Endodermal cell (in vitro differentiated cells): Measurements from ENCODE around the gene BFSP2. TPM values are rescaled to one million over a fixed set of nuclear protein-coding genes. Genes with fewer than 3 reads are reported as not detected.

ENCODE experiments used
- DNase-seq: peaks from one replicate; pipeline ENCODE4 v3.0.0-alpha.2; 2017
- H3K27ac ChIP-seq: 2 replicates; pipeline ENCODE4 v1.5.1; 2013; ENCODE audit warnings: mild to moderate bottlenecking, low read depth, low read length, moderate library complexity
- H3K27me3 ChIP-seq: 2 replicates; pipeline ENCODE4 v1.6.1; 2013; ENCODE audit warnings: mild to moderate bottlenecking, low read length, moderate library complexity; ENCODE audit not compliant: insufficient read depth, control insufficient read depth, poor library complexity, severe bottlenecking
- H3K36me3 ChIP-seq: 2 replicates; pipeline ENCODE4 v1.7.0; 2013; ENCODE audit warnings: mild to moderate bottlenecking, low read length, moderate library complexity; ENCODE audit not compliant: control insufficient read depth, insufficient read depth
- H3K4me1 ChIP-seq: one replicate; pipeline ENCODE4 v1.7.0; 2013; ENCODE audit warnings: low read length; ENCODE audit not compliant: control insufficient read depth, insufficient read depth
- H3K4me3 ChIP-seq: 2 replicates; pipeline ENCODE4 v1.5.1; 2013; ENCODE audit warnings: mild to moderate bottlenecking, low read length, moderate library complexity
- H3K9ac ChIP-seq: 2 replicates; pipeline ENCODE4 v1.6.1; 2013; ENCODE audit warnings: mild to moderate bottlenecking, low read length, moderate library complexity; ENCODE audit not compliant: poor library complexity, severe bottlenecking; ENCODE audit errors: extremely low read depth
- H3K9me3 ChIP-seq: 2 replicates; pipeline ENCODE4 v1.6.1; 2013; ENCODE audit warnings: mild to moderate bottlenecking, low read length, moderate library complexity; ENCODE audit not compliant: control insufficient read depth
- H3K27ac Mint-ChIP-seq: 2 replicates; pipeline ENCODE4 v1.8.0; 2020; ENCODE audit warnings: mixed read lengths
- H3K27me3 Mint-ChIP-seq: 2 replicates; pipeline ENCODE4 v1.8.0; 2021; ENCODE audit warnings: mild to moderate bottlenecking, mixed read lengths; ENCODE audit not compliant: insufficient read depth
- H3K36me3 Mint-ChIP-seq: 2 replicates; pipeline ENCODE4 v1.8.0; 2020; ENCODE audit warnings: low read depth, mixed read lengths
- H3K4me1 Mint-ChIP-seq: 2 replicates; pipeline ENCODE4 v1.8.0; 2020; ENCODE audit warnings: mixed read lengths
- H3K4me3 Mint-ChIP-seq: 2 replicates; pipeline ENCODE4 v1.8.0; 2020; ENCODE audit warnings: mild to moderate bottlenecking, moderate library complexity, mixed read lengths
- H3K9me3 Mint-ChIP-seq: 2 replicates; pipeline ENCODE4 v1.8.0; 2020; ENCODE audit warnings: mild to moderate bottlenecking, mixed read lengths
- CTCF ChIP-seq: fragments of 200-600 bp; sonication (generic); conservative IDR thresholded peaks from 2 replicates; pipeline ENCODE4 v1.5.0; 2021; ENCODE audit warnings: antibody characterized with exemption, mild to moderate bottlenecking
- WGBS, 2 experiments: methylation state at CpG; one replicate each; pipeline versions ENCODE4 v1.1.5 to v1.1.7; 2013; ENCODE audit warnings: missing lambda C conversion rate in 2 of 2, mixed read lengths in 1 of 2; ENCODE audit not compliant: insufficient coverage in 1 of 2, insufficient read length in 1 of 2; 5-methylcytosine and 5-hydroxymethylcytosine counted together
- total RNA-seq, 2 donors: library from RNA; stranded (reverse); fragmentation: NEBNext Ultra II Directional in 1 of 2; extraction: Animal tissue kit (Norgen Biotek cat#: 25700) in 1 of 2; gene quantifications; 2 replicates in 1 of 2; 3 replicates in 1 of 2; pipeline ENCODE4 v1.2.1, GENCODE V29; 2021

Gene BFSP2
- total RNA-seq, 2 donors from 2014 or later: not detected

GRCh38 chr3:133428552-133428951 lies 28.7 kb downstream of the BFSP2 start:
- H3K27ac ChIP-seq: no peak overlapping the region
- WGBS, 2 experiments: 78 to 89% methylated on average over 6 to 12 of the region's 12 CpGs

GRCh38 chr3:133429063-133429462 lies 29.2 kb downstream of the BFSP2 start:
- no peaks in the 10 kb centered on the region for H3K4me1 Mint-ChIP-seq

More at GRCh38 chr3:133428552-133428951, 28.7 kb downstream of the BFSP2 start:
- H3K4me1 ChIP-seq: no peaks in the 10 kb centered on the region
- no peak overlapping the region for H3K9ac ChIP-seq
- H3K36me3 Mint-ChIP-seq: no peaks in the 10 kb centered on the region
- H3K9me3 ChIP-seq: no peaks in the 10 kb centered on the region
- no peak overlapping the region for H3K4me3 ChIP-seq
- no peak for DNase-seq
- no peak for TF ChIP-seq CTCF
- H3K27me3 Mint-ChIP-seq: no peaks in the 10 kb centered on the region
- no peaks in the 10 kb centered on the region for H3K9me3 Mint-ChIP-seq
- peaks cover 3% of the 10 kb centered on the region for H3K4me1 Mint-ChIP-seq
- H3K27ac Mint-ChIP-seq: no peak overlapping the region
- H3K4me3 Mint-ChIP-seq: no peak overlapping the region
- no peaks in the 10 kb centered on the region for H3K27me3 ChIP-seq
- H3K36me3 ChIP-seq: no peaks in the 10 kb centered on the region

GRCh38 chr3:133439563-133439962 lies 39.7 kb downstream of the BFSP2 start:
- no peak overlapping the region for H3K4me3 ChIP-seq
- Mint-ChIP-seq H3K9me3 (no peaks in the 10 kb centered on the region), H3K36me3 (no peaks in the 10 kb centered on the region), H3K27me3 (no peaks in the 10 kb centered on the region), H3K4me3 (no peak overlapping the region), H3K4me1 (no peaks in the 10 kb centered on the region), H3K27ac (no peak overlapping the region)
- H3K36me3 ChIP-seq: no peaks in the 10 kb centered on the region
- no peaks in the 10 kb centered on the region for H3K27me3 ChIP-seq
- DNase-seq: no peak
- peaks cover 10% of the 10 kb centered on the region for H3K9me3 ChIP-seq
- WGBS, 2 experiments: 85 to 93% methylated on average over 2 of the region's 2 CpGs
- no peaks in the 10 kb centered on the region for H3K4me1 ChIP-seq
- H3K27ac ChIP-seq: no peak overlapping the region
- no peak overlapping the region for H3K9ac ChIP-seq
- no peak for TF ChIP-seq CTCF

More at GRCh38 chr3:133429063-133429462, 29.2 kb downstream of the BFSP2 start:
- no peak for DNase-seq
- Histone ChIP-seq H3K27me3 (no peaks in the 10 kb centered on the region), H3K9ac (no peak overlapping the region), H3K4me3 (no peak overlapping the region), H3K27ac (no peak overlapping the region), H3K4me1 (no peaks in the 10 kb centered on the region), H3K36me3 (no peaks in the 10 kb centered on the region), H3K9me3 (no peaks in the 10 kb centered on the region)
- Mint-ChIP-seq H3K36me3 (no peaks in the 10 kb centered on the region), H3K27me3 (no peaks in the 10 kb centered on the region), H3K27ac (no peak overlapping the region), H3K4me3 (no peak overlapping the region), H3K9me3 (no peaks in the 10 kb centered on the region)
- TF ChIP-seq CTCF: no peak
